Osteoblast (primary cell): ENCODE data around the gene COG4. TPM values are rescaled to one million over a fixed set of nuclear protein-coding genes. Genes with fewer than 3 reads are reported as not detected.

Experiments used
- DNase-seq: peaks from one replicate; pipeline ENCODE4 v3.0.0; 2011; ENCODE audit warnings: low spot score, mixed read lengths; ENCODE audit not compliant: insufficient read length; ENCODE audit errors: missing footprints
- H2AFZ ChIP-seq: 2 replicates; pipeline ENCODE4 v1.6.0; 2011; ENCODE audit warnings: mild to moderate bottlenecking, low read length
- H3K27ac ChIP-seq: 2 replicates; pipeline ENCODE4 v1.5.1; 2011; ENCODE audit warnings: mild to moderate bottlenecking, low read depth, low read length, moderate library complexity
- H3K27me3 ChIP-seq: 2 replicates; pipeline ENCODE4 v1.6.0; 2012; ENCODE audit warnings: mild to moderate bottlenecking, control low read depth, inconsistent platforms, low read length, moderate library complexity; ENCODE audit not compliant: insufficient read depth
- H3K36me3 ChIP-seq: 2 replicates; pipeline ENCODE4 v1.5.1; 2011; ENCODE audit warnings: mild to moderate bottlenecking, low read length, control low read depth, moderate library complexity; ENCODE audit not compliant: insufficient read depth
- H3K4me1 ChIP-seq: 2 replicates; pipeline ENCODE4 v1.5.1; 2011; ENCODE audit warnings: mild to moderate bottlenecking, low read length, control low read depth, moderate library complexity; ENCODE audit not compliant: insufficient read depth
- H3K4me2 ChIP-seq: 2 replicates; pipeline ENCODE4 v1.6.0; 2011; ENCODE audit warnings: mild to moderate bottlenecking, low read length; ENCODE audit not compliant: insufficient read depth
- H3K4me3 ChIP-seq: fragments of 200-600 bp; sonication (generic); 3 replicates; pipeline ENCODE4 v1.5.1; 2012; ENCODE audit warnings: mild to moderate bottlenecking, low read length, inconsistent platforms; ENCODE audit not compliant: insufficient read depth
- H3K79me2 ChIP-seq: 2 replicates; pipeline ENCODE4 v1.6.0; 2012; ENCODE audit warnings: mild to moderate bottlenecking, low read length, control low read depth, inconsistent platforms; ENCODE audit not compliant: insufficient read depth
- H3K9me3 ChIP-seq: 2 replicates; pipeline ENCODE4 v1.5.1; 2011; ENCODE audit warnings: low read depth, low read length, control low read depth
- H4K20me1 ChIP-seq: 2 replicates; pipeline ENCODE4 v1.6.0; 2012; ENCODE audit warnings: mild to moderate bottlenecking, low read length, control low read depth; ENCODE audit not compliant: insufficient read depth
- CTCF ChIP-seq: IDR thresholded peaks from 2 replicates; pipeline ENCODE4 v1.5.1; 2011; ENCODE audit warnings: mild to moderate bottlenecking, low read depth, low read length, moderate library complexity; ENCODE audit errors: extremely low read depth
- total RNA-seq: library from RNA; depleted of rRNA; stranded (reverse); fragments of >200 nt; gene quantifications from 2 replicates; pipeline ENCODE4 v1.2.3, GENCODE V29; 2012

Gene COG4
- total RNA-seq, result 51.3 and 61.5 TPM in 2 replicates

GRCh38 chr16:70523076-70523742 lies at the start of gene COG4:
TSS of gene COG4 (minus strand) at chr16:70523554. CDS start at chr16:70523543, 11 bp downstream.
- peaks cover 44% of the 10 kb centered on the region for H3K4me1 ChIP-seq
- no peaks in the 10 kb centered on the region for H3K9me3 ChIP-seq
- TF ChIP-seq CTCF, result no peak
- H3K27me3 ChIP-seq, result no peaks in the 10 kb centered on the region
- H3K4me3 ChIP-seq, result peak within 1 kb of the TSS; percentile 97
- H2AFZ ChIP-seq, result peak within 1 kb of the TSS; percentile 98
- H3K4me2 ChIP-seq, result peak within 1 kb of the TSS; percentile 94
- peaks cover 27% of the 10 kb centered on the region for H4K20me1 ChIP-seq
- DNase-seq, result peak; percentile 94
- peaks cover 25% of the 10 kb centered on the region for H3K36me3 ChIP-seq
- peak within 1 kb of the TSS; percentile 88 for H3K27ac ChIP-seq
- peaks cover 74% of the 10 kb centered on the region for H3K79me2 ChIP-seq

DNA sequence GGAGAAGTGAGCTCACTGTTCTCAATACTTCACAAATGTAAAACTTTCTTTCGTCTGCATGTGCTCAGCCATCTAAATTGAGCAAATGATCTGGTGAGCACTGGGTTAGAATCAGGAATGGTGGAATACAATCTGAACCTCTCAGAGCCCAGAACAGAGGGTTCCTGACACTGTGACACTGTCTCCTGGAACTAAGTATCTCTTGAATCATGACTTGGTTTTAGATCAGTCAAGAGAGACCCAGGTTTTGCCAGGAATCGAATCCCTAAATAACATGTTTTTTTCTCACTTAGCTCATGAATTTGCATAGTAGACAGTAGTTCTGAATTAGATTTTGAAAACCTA lies 49.5 kb upstream of the COG4 start:
- TF ChIP-seq CTCF, result no peak
- Histone ChIP-seq H3K27me3 (no peaks in the 10 kb centered on the region), H2AFZ (no peak overlapping the region), H3K4me2 (peak overlapping the region; percentile 40), H3K79me2 (peaks cover 3% of the 10 kb centered on the region), H3K4me3 (no peak overlapping the region), H3K4me1 (peaks cover 78% of the 10 kb centered on the region), H3K27ac (peak overlapping the region; percentile 72), H3K36me3 (peaks cover 67% of the 10 kb centered on the region), H4K20me1 (peaks cover 8% of the 10 kb centered on the region), H3K9me3 (no peaks in the 10 kb centered on the region)
- DNase-seq, result no peak

GRCh38 chr16:70572050-70572925 lies 48.9 kb upstream of the COG4 start:
- Histone ChIP-seq H3K27me3 (no peaks in the 10 kb centered on the region), H4K20me1 (peaks cover 8% of the 10 kb centered on the region)

More at GRCh38 chr16:70572050-70572925, 48.9 kb upstream of the COG4 start:
- H3K79me2 ChIP-seq, result peaks cover 4% of the 10 kb centered on the region
- H3K4me2 ChIP-seq, result no peak overlapping the region
- peaks cover 72% of the 10 kb centered on the region for H3K36me3 ChIP-seq
- H2AFZ ChIP-seq, result no peak overlapping the region
- H3K4me3 ChIP-seq, result no peak overlapping the region
- peak overlapping the region; percentile 72 for H3K27ac ChIP-seq
- TF ChIP-seq CTCF, result no peak
- H3K9me3 ChIP-seq, result no peaks in the 10 kb centered on the region
- DNase-seq, result peak; percentile 61
- peaks cover 75% of the 10 kb centered on the region for H3K4me1 ChIP-seq
